Stomach (tissue), 4 donors: ENCODE results near the gene ADARB2.

ENCODE experiments used
- CTCF ChIP-seq, 7 experiments: fragments of 450-650 bp in 4 of 7; fragments of 200-600 bp in 3 of 7; sonication (generic) in 3 of 7; IDR thresholded peaks; one replicate each; pipeline ENCODE4 v1.5.1; 2016 to 2019; ENCODE audit warnings: antibody characterized with exemption in 7 of 7, control low read depth in 2 of 7, mild to moderate bottlenecking in 1 of 7
- EP300 ChIP-seq: sonication (generic); formaldehyde crosslinking; IDR thresholded peaks from one replicate; pipeline ENCODE4 v1.6.1; 2017; ENCODE audit warnings: antibody characterized with exemption
- POLR2A ChIP-seq, 4 donors: fragments of 450-650 bp; IDR thresholded peaks; one replicate each; pipeline ENCODE4 v1.6.1; 2016; ENCODE audit warnings: antibody characterized with exemption in 4 of 4, control low read depth in 2 of 4, mild to moderate bottlenecking in 1 of 4, moderate library complexity in 1 of 4
- POLR2AphosphoS5 ChIP-seq, 3 donors: sonication (generic); formaldehyde crosslinking; IDR thresholded peaks; one replicate each; pipeline ENCODE4 v1.6.1; 2016; ENCODE audit warnings: antibody characterized with exemption in 3 of 3

- TF ChIP-seq CTCF (IDR thresholded peaks at IDR 0.05), result no peak
- TF ChIP-seq POLR2A (IDR thresholded peaks at IDR 0.05), result no peak
- TF ChIP-seq EP300, result no peak
- no peak for TF ChIP-seq POLR2AphosphoS5 (IDR thresholded peaks at IDR 0.05)
Observed at GRCh38 chr10:1364151-1364910, 373.0 kb downstream of the ADARB2 start.
